Gastroesophageal sphincter (tissue), 4 donors: Measurements from ENCODE around the gene ZNF76. TPM values are rescaled to one million over a fixed set of nuclear protein-coding genes. Genes with fewer than 3 reads are reported as not detected.

ENCODE experiments used
- ATAC-seq: fragments of 150-250 bp; one replicate; pipeline ENCODE4 v1.9.1; 2016; ENCODE audit warnings: mild to moderate bottlenecking, moderate library complexity
- H3K27ac ChIP-seq, 4 donors: fragments of 200-600 bp; sonication (generic) in 3 of 4; 1 replicate in 3 of 4; 2 replicates in 1 of 4; pipeline ENCODE4 v1.5.1; 2016 to 2019
- H3K27me3 ChIP-seq: fragments of 200-600 bp; sonication (generic); one replicate; pipeline ENCODE4 v1.5.1; 2019
- H3K36me3 ChIP-seq, 2 donors: fragments of 200-600 bp; sonication (generic); one replicate each; pipeline ENCODE4 v1.5.1; 2019; ENCODE audit warnings: control low read depth in 1 of 2
- H3K4me1 ChIP-seq, 3 donors: fragments of 200-600 bp; sonication (generic); 1 replicate in 2 of 3; 2 replicates in 1 of 3; pipeline ENCODE4 v1.5.1; 2016 to 2019; ENCODE audit warnings: control low read depth in 2 of 3
- H3K4me3 ChIP-seq, 2 donors: fragments of 200-600 bp; sonication (generic); one replicate each; pipeline ENCODE4 v1.5.1; 2019; ENCODE audit warnings: mild to moderate bottlenecking in 1 of 2, moderate library complexity in 1 of 2
- H3K9me3 ChIP-seq, 3 donors: fragments of 200-600 bp; sonication (generic); one replicate each; pipeline ENCODE4 v1.5.1; 2017 to 2019; ENCODE audit warnings: control low read depth in 2 of 3
- CTCF ChIP-seq, 4 experiments: fragments of 200-600 bp in 2 of 4; fragments of 450-650 bp in 2 of 4; sonication (generic) in 1 of 4; IDR thresholded peaks; one replicate each; pipeline ENCODE4 v1.5.1; 2017 to 2019; ENCODE audit warnings: antibody characterized with exemption in 4 of 4, mild to moderate bottlenecking in 2 of 4, moderate library complexity in 2 of 4
- EP300 ChIP-seq: sonication (generic); formaldehyde crosslinking; IDR thresholded peaks from one replicate; pipeline ENCODE4 v1.6.1; 2017; ENCODE audit warnings: antibody characterized with exemption, mild to moderate bottlenecking
- POLR2A ChIP-seq, 2 donors: fragments of 450-650 bp; IDR thresholded peaks; one replicate each; pipeline ENCODE4 v1.6.1; 2017; ENCODE audit warnings: antibody characterized with exemption in 2 of 2, mild to moderate bottlenecking in 2 of 2, moderate library complexity in 1 of 2
- POLR2AphosphoS5 ChIP-seq: sonication (generic); formaldehyde crosslinking; IDR thresholded peaks from one replicate; pipeline ENCODE4 v1.6.1; 2017; ENCODE audit warnings: antibody characterized with exemption
- WGBS, 2 donors: methylation state at CpG; one replicate each; pipeline ENCODE4 v1.1.5; 2018; ENCODE audit warnings: low coverage in 1 of 2; 5-methylcytosine and 5-hydroxymethylcytosine counted together
- total RNA-seq, 4 donors: library from RNA; depleted of rRNA; stranded (reverse); fragments of >200 nt; gene quantifications; one replicate each; pipeline ENCODE4 v1.1.0, GENCODE V29; 2016

Gene ZNF76
- total RNA-seq, 4 donors from 2014 or later, result 21.3 to 46.9 (median 40.1) TPM

DNA sequence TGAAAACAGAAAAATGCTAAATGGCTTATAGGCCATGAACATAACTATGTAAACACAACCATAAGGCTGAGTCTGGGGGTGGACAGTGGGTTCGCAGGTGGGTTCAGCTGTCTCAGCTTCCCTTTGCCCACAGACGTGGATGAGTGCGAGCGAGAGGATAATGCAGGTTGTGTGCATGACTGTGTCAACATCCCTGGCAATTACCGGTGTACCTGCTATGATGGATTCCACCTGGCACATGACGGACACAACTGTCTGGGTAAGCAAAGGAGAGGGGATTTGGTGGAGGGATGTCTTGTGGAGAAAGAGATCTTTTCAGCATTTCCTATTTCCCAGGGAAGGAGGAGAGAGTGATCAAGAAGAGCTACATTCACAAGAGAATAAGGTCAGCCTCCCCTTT is 31.1 kb upstream of the ZNF76 start:
- ATAC-seq, result no peak
- Histone ChIP-seq H3K27me3 (no peaks in the 10 kb centered on the region), H3K36me3 (peaks cover 0 to 15% of the 10 kb centered on the region in 2 donors), H3K4me3 (no peak overlapping the region), H3K27ac (no peak overlapping the region), H3K9me3 (no peaks in the 10 kb centered on the region), H3K4me1 (peaks cover 0 to 22% (median 11%) of the 10 kb centered on the region in 3 donors)
- 84% methylated on average over 6 of the region's 6 CpGs; no CpG with 5 or more reads in 1 of the 2 donors for WGBS, 2 donors
- no peak for TF ChIP-seq CTCF (IDR thresholded peaks at IDR 0.05)
- TF ChIP-seq POLR2A (IDR thresholded peaks at IDR 0.05), result no peak
- TF ChIP-seq EP300, result no peak
- no peak for TF ChIP-seq POLR2AphosphoS5

GRCh38 chr6:35229304-35229703 is 30.2 kb upstream of the ZNF76 start:
- no peak overlapping the region for H3K27ac ChIP-seq
- peaks cover 0 to 15% of the 10 kb centered on the region in 2 donors for H3K36me3 ChIP-seq
- H3K27me3 ChIP-seq, result no peaks in the 10 kb centered on the region
- H3K4me1 ChIP-seq, result peaks cover 0 to 22% (median 11%) of the 10 kb centered on the region in 3 donors
- no peak for ATAC-seq
- no peaks in the 10 kb centered on the region for H3K9me3 ChIP-seq
- H3K4me3 ChIP-seq, result no peak overlapping the region
- TF ChIP-seq POLR2A (IDR thresholded peaks at IDR 0.05) (no peak), POLR2AphosphoS5 (no peak), EP300 (no peak), CTCF (IDR thresholded peaks at IDR 0.05) (no peak)
- 87 to 88% methylated on average over 4 to 5 of the region's 5 CpGs for WGBS, 2 donors

DNA sequence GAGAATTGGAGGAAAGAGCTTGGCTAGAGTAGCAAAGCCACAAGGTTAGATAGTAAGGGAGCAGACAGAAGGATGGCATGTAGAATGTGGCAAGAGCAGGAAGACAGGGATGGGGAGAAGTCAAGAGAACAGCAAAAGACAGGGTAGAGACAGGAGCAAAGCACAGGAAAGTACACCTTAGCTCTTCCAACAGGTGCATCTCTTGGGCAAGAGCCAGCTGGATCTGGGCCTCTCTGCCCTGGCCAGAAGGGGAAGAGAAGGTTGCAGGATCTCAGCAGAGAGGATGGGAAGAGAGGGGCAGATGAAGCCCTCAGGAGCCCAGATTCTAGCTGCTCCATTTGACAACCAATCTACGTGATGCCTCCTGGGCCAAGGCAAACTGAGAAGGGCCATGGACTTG is 29.0 kb upstream of the ZNF76 start:
- Histone ChIP-seq H3K9me3 (peaks cover 0 to 7% (median 0%) of the 10 kb centered on the region in 3 donors), H3K27me3 (no peaks in the 10 kb centered on the region), H3K27ac (peak overlapping the region in 2 of 4 donors; percentile 46 to 57), H3K36me3 (peaks cover 0 to 7% of the 10 kb centered on the region in 2 donors), H3K4me1 (peaks cover 0 to 22% (median 11%) of the 10 kb centered on the region in 3 donors), H3K4me3 (no peak overlapping the region)
- TF ChIP-seq POLR2A (IDR thresholded peaks at IDR 0.05), result no peak
- no peak for TF ChIP-seq CTCF (IDR thresholded peaks at IDR 0.05)
- TF ChIP-seq EP300, result no peak
- no peak for TF ChIP-seq POLR2AphosphoS5
- WGBS, 2 donors, result 86% methylated on average over 1 of the region's 1 CpG; no CpG with 5 or more reads in 1 of the 2 donors
- ATAC-seq, result no peak

DNA sequence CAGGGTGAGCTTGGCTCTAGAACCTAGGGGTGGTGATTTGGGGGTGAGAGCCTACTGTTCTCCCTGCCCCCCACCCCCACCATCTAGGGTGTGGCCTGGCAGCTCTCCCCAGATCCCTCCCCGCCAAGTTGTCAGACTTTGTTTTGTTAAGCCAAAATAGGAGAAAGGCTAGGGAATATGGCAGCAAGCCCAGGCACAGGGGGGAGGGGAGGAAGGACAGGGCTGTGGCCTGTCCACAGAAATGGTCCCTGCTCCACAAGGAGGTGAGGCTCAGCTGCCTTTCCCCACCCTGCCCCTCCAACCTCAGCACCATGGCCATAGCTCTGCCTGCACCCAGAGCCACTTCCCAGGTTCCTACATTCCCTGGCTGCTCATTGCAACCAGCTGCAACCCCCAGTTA is 28.6 kb upstream of the ZNF76 start:
- H3K36me3 ChIP-seq, result peaks cover 0 to 7% of the 10 kb centered on the region in 2 donors

GRCh38 chr6:35231563-35231962 is 28.0 kb upstream of the ZNF76 start:
- Histone ChIP-seq H3K4me3 (no peak overlapping the region), H3K27ac (peak overlapping the region in 3 of 4 donors; percentile 31 to 57 (median 46)), H3K9me3 (peaks cover 0 to 7% (median 0%) of the 10 kb centered on the region in 3 donors), H3K36me3 (peaks cover 0 to 12% of the 10 kb centered on the region in 2 donors), H3K27me3 (no peaks in the 10 kb centered on the region), H3K4me1 (peaks cover 0 to 22% (median 11%) of the 10 kb centered on the region in 3 donors)
- no peak for ATAC-seq
- WGBS, 2 donors, result 87% methylated on average over 4 of the region's 7 CpGs; no CpG with 5 or more reads in 1 of the 2 donors
- TF ChIP-seq POLR2AphosphoS5, result no peak
- no peak for TF ChIP-seq CTCF (IDR thresholded peaks at IDR 0.05)
- no peak for TF ChIP-seq POLR2A (IDR thresholded peaks at IDR 0.05)
- TF ChIP-seq EP300, result no peak

More for the DNA sequence above, 28.6 kb upstream of the ZNF76 start:
- peaks cover 0 to 7% (median 0%) of the 10 kb centered on the region in 3 donors for H3K9me3 ChIP-seq
- H3K4me3 ChIP-seq, result no peak overlapping the region
- H3K4me1 ChIP-seq, result peaks cover 0 to 22% (median 11%) of the 10 kb centered on the region in 3 donors
- WGBS, 2 donors, result 40% methylated on average over 1 of the region's 1 CpG; no CpG with 5 or more reads in 1 of the 2 donors
- peak; percentile 65 for ATAC-seq
- no peak for TF ChIP-seq POLR2A (IDR thresholded peaks at IDR 0.05)
- H3K27ac ChIP-seq, result peak overlapping the region in 3 of 4 donors; percentile 31 to 57 (median 46)
- H3K27me3 ChIP-seq, result no peaks in the 10 kb centered on the region
